DOHH2 (cell line): ENCODE results near the gene NAALADL2.

Source experiments
- CTCF ChIP-seq: fragments of 200-600 bp; sonication (generic); IDR thresholded peaks from one replicate; pipeline ENCODE4 v1.5.1; 2014; ENCODE audit warnings: antibody characterized with exemption, mild to moderate bottlenecking, low read depth, low read length; ENCODE audit not compliant: poor library complexity, severe bottlenecking
- EZH2phosphoT487 ChIP-seq: fragments of 200-600 bp; sonication (generic); IDR thresholded peaks from 2 replicates; pipeline ENCODE4 v1.6.1; 2017; ENCODE audit warnings: borderline replicate concordance, mild to moderate bottlenecking, antibody characterized with exemption, low read length, moderate library complexity, mixed read lengths

- TF ChIP-seq EZH2phosphoT487 (no peak), CTCF (no peak)
These were observed 843.8 kb downstream of the NAALADL2 start for GRCh38 chr3:175702956-175703355.
